ENCODE data around the gene SMIM32.

SMIM32 gene

DNA sequence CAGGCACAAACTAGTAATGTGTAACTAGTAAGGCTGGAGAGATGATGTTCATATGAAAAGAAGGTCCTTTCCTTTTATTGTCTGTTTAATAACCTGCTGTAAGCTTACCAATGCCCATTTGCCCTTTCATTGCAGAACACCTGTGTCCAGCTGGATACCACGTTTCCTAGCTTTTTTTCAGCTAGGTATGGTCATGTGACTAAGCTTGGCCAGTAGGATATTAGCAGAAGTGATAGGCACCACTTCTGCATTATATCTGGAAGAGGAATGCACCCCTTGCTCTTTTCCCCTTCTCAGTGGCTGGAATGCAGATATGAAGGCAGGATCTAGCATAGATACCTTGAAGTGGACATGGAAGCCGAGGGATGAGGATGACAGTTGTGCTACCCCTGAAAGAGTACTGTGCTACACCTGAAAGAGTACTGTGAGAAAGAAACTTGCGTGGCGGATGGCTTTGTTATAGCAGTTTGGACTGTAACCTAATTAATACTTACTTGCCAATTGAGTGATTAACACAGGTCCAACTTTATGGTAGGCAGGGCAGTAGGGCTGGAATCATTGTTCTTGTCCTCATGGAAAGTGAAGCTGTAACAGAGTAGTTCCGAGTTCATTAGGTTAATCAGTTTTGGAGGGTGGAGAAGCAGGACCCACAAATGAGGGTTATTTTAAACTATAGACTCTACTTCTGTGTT lies 6.8 kb downstream of the SMIM32 start:
- no peak overlapping the region for H3K9ac ChIP-seq
- H4K20me1 ChIP-seq: peaks cover 0 to 9% (median 0%) of the 10 kb centered on the region in 11 experiments; a peak in 1 of 22 replicates
- no peak overlapping the region for H3K4me3 ChIP-seq
- H3K4me1 ChIP-seq: no peaks in the 10 kb centered on the region
- H3K36me3 ChIP-seq: peaks cover 29 to 67% (median 46%) of the 10 kb centered on the region in 11 experiments; a peak in 21 of 22 replicates
- TF ChIP-seq Cebpa-rat (IDR thresholded peaks at IDR 0.05): no peak
- H3K27ac ChIP-seq: no peak overlapping the region
- peaks cover 9 to 20% (median 13%) of the 10 kb centered on the region in 11 experiments for H3K27me3 ChIP-seq
- peaks cover 4 to 18% (median 6%) of the 10 kb centered on the region in 11 experiments; a peak in 21 of 22 replicates for H3K9me3 ChIP-seq (replicated peaks in 1 of 11)
- H3K4me2 ChIP-seq: no peak overlapping the region

- Histone ChIP-seq H3K4me2 (no peak overlapping the region), H3K27me3 (no peaks in the 10 kb centered on the region), H3K9ac (no peak overlapping the region), H4K20me1 (no peaks in the 10 kb centered on the region), H3K36me3 (peaks cover 26 to 73% (median 61%) of the 10 kb centered on the region in 11 experiments), H3K4me1 (no peaks in the 10 kb centered on the region), H3K27ac (no peak overlapping the region), H3K4me3 (no peak overlapping the region), H3K9me3 (replicated peaks in 1 of 11) (no peaks in the 10 kb centered on the region)
- no peak for TF ChIP-seq Cebpa-rat (IDR thresholded peaks at IDR 0.05)
Measured at GRCh38 chr5:136182618-136183017, 10.3 kb downstream of the SMIM32 start.

DNA sequence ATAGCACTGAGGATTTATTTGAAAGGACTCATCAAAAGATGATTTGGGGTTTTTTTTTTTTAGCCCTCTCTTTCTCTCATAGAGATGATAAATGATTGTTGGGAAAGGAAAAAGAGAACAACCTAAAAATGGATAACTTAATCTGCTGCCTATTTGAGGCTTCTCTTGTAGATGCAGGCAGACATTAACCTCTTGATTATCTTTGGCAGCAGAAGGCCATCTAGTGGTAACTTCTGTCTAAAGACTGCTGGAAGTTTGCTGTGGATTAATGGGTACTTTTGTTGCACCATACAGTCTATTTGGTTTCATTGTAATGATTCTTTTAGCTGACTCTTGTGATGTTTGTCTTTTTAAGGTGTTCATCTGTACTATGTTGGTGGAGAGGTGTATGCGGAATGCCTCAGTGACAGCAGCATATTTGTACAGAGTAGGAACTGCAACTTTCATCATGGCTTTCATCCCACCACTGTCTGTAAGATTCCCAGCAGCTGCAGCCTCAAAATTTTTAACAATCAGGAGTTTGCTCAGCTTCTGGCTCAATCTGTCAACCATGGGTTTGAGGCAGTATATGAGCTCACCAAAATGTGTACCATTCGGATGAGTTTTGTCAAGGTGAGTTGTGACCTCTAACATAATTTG lies 18.8 kb downstream of the SMIM32 start:
- Histone ChIP-seq H3K27ac (no peak overlapping the region), H3K4me1 (peaks cover 0 to 2% (median 0%) of the 10 kb centered on the region in 10 experiments; a peak in 1 of 20 replicates), H3K4me2 (no peak overlapping the region), H3K4me3 (no peak overlapping the region), H4K20me1 (peaks cover 0 to 42% (median 14%) of the 10 kb centered on the region in 11 experiments; a peak in 13 of 22 replicates), H3K36me3 (peaks cover 72 to 100% (median 84%) of the 10 kb centered on the region in 11 experiments), H3K9ac (no peak overlapping the region), H3K27me3 (no peaks in the 10 kb centered on the region), H3K9me3 (replicated peaks in 1 of 11) (no peaks in the 10 kb centered on the region)
- TF ChIP-seq Cebpa-rat (IDR thresholded peaks at IDR 0.05): no peak

- H3K9me3 ChIP-seq (replicated peaks in 1 of 11): no peaks in the 10 kb centered on the region
- H3K9ac ChIP-seq: no peak overlapping the region
- H3K4me2 ChIP-seq: peak overlapping the region in 1 of 11 experiments; percentile 7; a peak in 1 of 22 replicates
- no peaks in the 10 kb centered on the region for H3K27me3 ChIP-seq
- no peak overlapping the region for H3K4me3 ChIP-seq
- TF ChIP-seq Cebpa-rat (IDR thresholded peaks at IDR 0.05): no peak
- peaks cover 58 to 96% (median 74%) of the 10 kb centered on the region in 11 experiments for H3K36me3 ChIP-seq
- H3K27ac ChIP-seq: no peak overlapping the region
- peaks cover 0 to 19% (median under 1%) of the 10 kb centered on the region in 10 experiments; a peak in 6 of 20 replicates for H3K4me1 ChIP-seq
- H4K20me1 ChIP-seq: peaks cover 3 to 64% (median 27%) of the 10 kb centered on the region in 11 experiments; a peak in 16 of 22 replicates
Measured at GRCh38 chr5:136169218-136169617, 23.7 kb downstream of the SMIM32 start.

- Histone ChIP-seq H3K36me3 (peaks cover 62 to 100% (median 79%) of the 10 kb centered on the region in 11 experiments), H3K9ac (0 out of 22 replicates have a peak overlapping the region, but pooled peaks of 1 of the 11 experiments have one; percentile 15), H3K27me3 (no peaks in the 10 kb centered on the region), H3K27ac (no peak overlapping the region), H3K4me2 (peak overlapping the region in 3 of 11 experiments; percentile 2 to 46 (median 39); a peak in 5 of 22 replicates), H3K4me3 (no peak overlapping the region), H3K4me1 (peaks cover 0 to 19% (median 4%) of the 10 kb centered on the region in 10 experiments; a peak in 7 of 20 replicates), H3K9me3 (replicated peaks in 1 of 11) (no peaks in the 10 kb centered on the region), H4K20me1 (peaks cover 3 to 61% (median 29%) of the 10 kb centered on the region in 11 experiments; a peak in 15 of 22 replicates)
- no peak for TF ChIP-seq Cebpa-rat (IDR thresholded peaks at IDR 0.05)
Measured at GRCh38 chr5:136166909-136167308, 26.1 kb downstream of the SMIM32 start.

DNA sequence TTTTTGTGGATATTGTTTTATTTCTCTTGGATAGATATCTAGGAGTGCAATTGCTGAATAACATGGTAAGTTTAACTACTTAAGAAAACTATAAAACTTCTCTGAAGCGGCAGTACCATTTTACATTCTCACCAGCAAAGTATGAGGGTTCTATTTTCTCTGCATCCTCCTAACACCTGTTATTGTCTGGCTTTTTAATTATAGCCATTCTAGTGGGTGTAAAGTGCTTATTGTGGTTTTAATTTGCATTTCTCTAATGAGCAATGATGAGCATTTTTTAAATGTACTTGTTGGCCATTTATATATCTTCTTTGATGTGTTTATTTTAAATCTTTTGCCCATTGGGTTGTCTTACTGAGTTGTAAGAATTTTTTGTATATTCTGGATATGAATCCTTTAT lies 28.7 kb downstream of the SMIM32 start:
- Histone ChIP-seq H3K9me3 (replicated peaks in 1 of 11) (no peaks in the 10 kb centered on the region), H3K4me3 (no peak overlapping the region), H3K27me3 (no peaks in the 10 kb centered on the region), H3K4me2 (no peak overlapping the region; a peak in 1 of 22 replicates), H3K27ac (no peak overlapping the region), H3K9ac (no peak overlapping the region), H3K36me3 (peaks cover 63 to 94% (median 77%) of the 10 kb centered on the region in 11 experiments), H4K20me1 (peaks cover 3 to 77% (median 32%) of the 10 kb centered on the region in 11 experiments; a peak in 17 of 22 replicates), H3K4me1 (peaks cover 0 to 18% (median 4%) of the 10 kb centered on the region in 10 experiments; a peak in 7 of 20 replicates)
- TF ChIP-seq Cebpa-rat (IDR thresholded peaks at IDR 0.05): no peak

DNA sequence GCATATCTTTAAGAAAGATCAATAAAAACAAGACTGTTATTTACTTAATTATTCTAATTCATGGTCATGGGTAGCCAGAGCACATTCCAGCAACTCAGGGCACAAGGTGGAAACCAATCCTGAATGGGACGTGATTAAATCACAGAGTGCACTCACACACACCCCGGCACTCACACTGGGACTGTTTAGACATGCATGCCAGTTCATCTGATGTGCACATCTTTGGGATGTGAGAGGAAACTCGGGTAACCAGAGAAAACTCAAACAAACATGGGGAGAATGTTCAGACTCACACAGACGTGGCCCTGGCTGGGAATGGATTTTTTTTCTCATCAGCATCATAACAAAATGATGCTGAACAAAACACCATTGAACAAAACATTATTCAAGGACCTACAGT lies 31.0 kb downstream of the SMIM32 start:
- peaks cover 0 to 12% (median 4%) of the 10 kb centered on the region in 10 experiments; a peak in 7 of 20 replicates for H3K4me1 ChIP-seq
- H3K4me2 ChIP-seq: no peak overlapping the region
- peaks cover 5 to 79% (median 31%) of the 10 kb centered on the region in 11 experiments; a peak in 16 of 22 replicates for H4K20me1 ChIP-seq
- H3K27ac ChIP-seq: no peak overlapping the region
- H3K9ac ChIP-seq: no peak overlapping the region
- TF ChIP-seq Cebpa-rat (IDR thresholded peaks at IDR 0.05): no peak
- H3K27me3 ChIP-seq: no peaks in the 10 kb centered on the region
- H3K36me3 ChIP-seq: peaks cover 62 to 94% (median 76%) of the 10 kb centered on the region in 11 experiments
- H3K9me3 ChIP-seq (replicated peaks in 1 of 11): peaks cover 0 to 4% (median 0%) of the 10 kb centered on the region in 11 experiments; a peak in 1 of 22 replicates
- H3K4me3 ChIP-seq: no peak overlapping the region

DNA sequence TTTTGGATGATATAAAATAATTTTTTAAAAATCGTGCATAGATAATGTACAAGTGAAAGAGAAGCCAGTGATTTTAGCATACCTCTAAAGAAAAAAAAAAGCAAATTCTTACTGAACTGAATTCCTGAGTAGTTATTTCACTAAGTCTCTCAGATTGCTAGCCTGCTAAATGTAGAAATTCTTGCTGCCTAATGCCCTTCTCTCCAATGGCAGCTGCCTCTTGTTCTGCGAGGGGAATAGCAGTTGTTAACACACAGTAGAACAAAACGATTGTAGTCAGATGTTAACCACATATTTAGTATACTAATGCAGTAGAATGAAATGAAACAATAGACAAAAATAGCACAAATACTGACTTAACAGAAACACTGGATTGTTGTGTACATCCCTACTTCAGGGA lies 33.5 kb downstream of the SMIM32 start:
- Histone ChIP-seq H3K4me1 (peaks cover 0 to 5% (median 0%) of the 10 kb centered on the region in 10 experiments; a peak in 3 of 20 replicates), H4K20me1 (peaks cover 5 to 93% (median 35%) of the 10 kb centered on the region in 11 experiments; a peak in 17 of 22 replicates), H3K4me3 (no peak overlapping the region), H3K27ac (no peak overlapping the region), H3K27me3 (no peaks in the 10 kb centered on the region), H3K9me3 (replicated peaks in 1 of 11) (peaks cover 0 to 6% (median 0%) of the 10 kb centered on the region in 11 experiments; a peak in 2 of 22 replicates), H3K9ac (no peak overlapping the region), H3K4me2 (no peak overlapping the region), H3K36me3 (peaks cover 78 to 100% (median 87%) of the 10 kb centered on the region in 11 experiments)
- TF ChIP-seq Cebpa-rat (IDR thresholded peaks at IDR 0.05): no peak

- Histone ChIP-seq H3K9me3 (replicated peaks in 1 of 11) (peaks cover 0 to 6% (median 0%) of the 10 kb centered on the region in 11 experiments; a peak in 2 of 22 replicates), H3K9ac (no peak overlapping the region), H3K27me3 (no peaks in the 10 kb centered on the region), H3K36me3 (peaks cover 77 to 100% (median 88%) of the 10 kb centered on the region in 11 experiments), H3K4me2 (no peak overlapping the region), H4K20me1 (peaks cover 11 to 96% (median 47%) of the 10 kb centered on the region in 11 experiments; a peak in 18 of 22 replicates), H3K4me1 (0 out of 20 replicates have a peak, but pooled peaks cover 0 to 5% (median 0%) of the 10 kb centered on the region in 10 experiments), H3K27ac (no peak overlapping the region), H3K4me3 (no peak overlapping the region)
- no peak for TF ChIP-seq Cebpa-rat (IDR thresholded peaks at IDR 0.05)
Measured at GRCh38 chr5:136157514-136157913, 35.4 kb downstream of the SMIM32 start.
